Measurements from ENCODE around the gene NOS1AP.

- TF ChIP-seq TAF1 (IDR thresholded peaks at IDR 0.05; ENCODE audit: low read depth, low read length), result no peak
- no peak for TF ChIP-seq POLR2A (IDR thresholded peaks at IDR 0.05; ENCODE audit: low read depth, low read length)
- TF ChIP-seq POLR2AphosphoS5 (IDR thresholded peaks at IDR 0.05; ENCODE audit: low read depth, low read length), result no peak
- TF ChIP-seq PAX5 (IDR thresholded peaks at IDR 0.05; ENCODE audit: insufficient read depth, low read length, severe bottlenecking), result no peak
- no peak for TF ChIP-seq POU2F2 (IDR thresholded peaks at IDR 0.05; ENCODE audit: low read depth, low read length)
Observed at GRCh38 chr1:162391790-162392563, 322.5 kb downstream of the NOS1AP start.
